ENCODE results near the gene GTF2F1. TPM values are rescaled to one million over a fixed set of nuclear protein-coding genes. Genes with fewer than 3 reads are reported as not detected.
"Not testable (repeated sequence)": the region's sequence is repeated elsewhere in the genome, so short reads cannot be mapped to it uniquely, and the experiment has no call there.

GTF2F1 gene
- 32.6 TPM for total RNA-seq

GRCh38 chr19:6393074-6393982, at the start of gene GTF2F1:
TSS of gene GTF2F1 (minus strand) at chr19:6393164. CDS start at chr19:6392995, 169 bp downstream.
- ATAC-seq = peak; percentile 89

GRCh38 chr19:6442087-6442688, 49.2 kb upstream of the GTF2F1 start:
- ATAC-seq = peak; percentile 13

- ATAC-seq = no peak
Observed at GRCh38 chr19:6440905-6441304, 47.9 kb upstream of the GTF2F1 start.

- no peak for ATAC-seq
Observed at GRCh38 chr19:6439743-6440142, 46.8 kb upstream of the GTF2F1 start.

- ATAC-seq = no peak
Observed at GRCh38 chr19:6433663-6434062, 40.7 kb upstream of the GTF2F1 start, which contains the start of gene SLC25A41. TSS of gene SLC25A41 (minus strand) at chr19:6433763. CDS start at chr19:6433693, 70 bp downstream.

- ATAC-seq = no peak
Observed at GRCh38 chr19:6433165-6433564, 40.2 kb upstream of the GTF2F1 start.

GRCh38 chr19:6431891-6432290, 38.9 kb upstream of the GTF2F1 start:
- ATAC-seq = peak; percentile 12

GRCh38 chr19:6429419-6430221, 36.7 kb upstream of the GTF2F1 start:
- no peak for ATAC-seq

GRCh38 chr19:6428692-6429418, 35.9 kb upstream of the GTF2F1 start:
- not testable (repeated sequence) for ATAC-seq

- ATAC-seq = no peak
Observed at GRCh38 chr19:6427131-6427530, 34.2 kb upstream of the GTF2F1 start.

- ATAC-seq = no peak
Observed at GRCh38 chr19:6425732-6426620, 33.0 kb upstream of the GTF2F1 start.

- ATAC-seq = peak; percentile 95
Observed at GRCh38 chr19:6424939-6425731, 32.2 kb upstream of the GTF2F1 start.

- no peak for ATAC-seq
Observed at GRCh38 chr19:6424195-6424938, 31.4 kb upstream of the GTF2F1 start, which contains the start of gene KHSRP. TSS of gene KHSRP (minus strand) at chr19:6424811. CDS start at chr19:6424701, 110 bp downstream.

GRCh38 chr19:6423499-6424194, 30.7 kb upstream of the GTF2F1 start:
- no peak for ATAC-seq

- no peak for ATAC-seq
Observed at GRCh38 chr19:6421075-6422014, 28.4 kb upstream of the GTF2F1 start.

GRCh38 chr19:6418562-6418932, 25.6 kb upstream of the GTF2F1 start:
- ATAC-seq = no peak

- no peak for ATAC-seq
Observed at GRCh38 chr19:6417713-6418561, 25.0 kb upstream of the GTF2F1 start.
